HG02798 (cell line): ENCODE data around the gene OCIAD1.
"Not testable (repeated sequence)": the region's sequence is repeated elsewhere in the genome, so short reads cannot be mapped to it uniquely, and the experiment has no call there.

Source experiments
- ATAC-seq: cut with Tn5 transposase; IDR thresholded peaks from one replicate; pipeline ENCODE4 v1.9.1; 2021; ENCODE audit warnings: mild to moderate bottlenecking; ENCODE audit not compliant: unreplicated experiment, poor library complexity

OCIAD1 gene

GRCh38 chr4:48816297-48816696, 14.6 kb upstream of the OCIAD1 start:
- ATAC-seq, result not testable (repeated sequence)

- ATAC-seq, result no peak
Observed at GRCh38 chr4:48816971-48817370, 13.9 kb upstream of the OCIAD1 start.

GRCh38 chr4:48821431-48821830, 9.5 kb upstream of the OCIAD1 start:
- not testable (repeated sequence) for ATAC-seq

GRCh38 chr4:48827622-48828021, 3.3 kb upstream of the OCIAD1 start:
- no peak for ATAC-seq

- ATAC-seq, result no peak
Observed at GRCh38 chr4:48831532-48832030, 693 bp downstream of the OCIAD1 start.

- no peak for ATAC-seq
Observed at GRCh38 chr4:48832571-48832970, 1.7 kb downstream of the OCIAD1 start.

GRCh38 chr4:48836658-48837057, 5.8 kb downstream of the OCIAD1 start:
- no peak for ATAC-seq

- no peak for ATAC-seq
Observed at GRCh38 chr4:48841045-48841827, 10.3 kb downstream of the OCIAD1 start.

- ATAC-seq, result no peak
Observed at GRCh38 chr4:48844843-48845242, 14.0 kb downstream of the OCIAD1 start.

GRCh38 chr4:48848799-48849198, 17.9 kb downstream of the OCIAD1 start:
- not testable (repeated sequence) for ATAC-seq

GRCh38 chr4:48851651-48852050, 20.8 kb downstream of the OCIAD1 start:
- ATAC-seq, result no peak

GRCh38 chr4:48853604-48854394, 22.9 kb downstream of the OCIAD1 start:
- ATAC-seq, result no peak

GRCh38 chr4:48854395-48854683, 23.5 kb downstream of the OCIAD1 start:
- no peak for ATAC-seq

GRCh38 chr4:48854982-48855381, 24.1 kb downstream of the OCIAD1 start:
- ATAC-seq, result no peak

- ATAC-seq, result no peak
Observed at GRCh38 chr4:48858130-48858529, 27.2 kb downstream of the OCIAD1 start.

- ATAC-seq, result no peak
Observed at GRCh38 chr4:48862038-48862437, 31.1 kb downstream of the OCIAD1 start.

- ATAC-seq, result no peak
Observed at GRCh38 chr4:48862661-48863060, 31.8 kb downstream of the OCIAD1 start.

GRCh38 chr4:48863728-48864127, 32.8 kb downstream of the OCIAD1 start:
- ATAC-seq, result no peak

- not testable (repeated sequence) for ATAC-seq
Observed at GRCh38 chr4:48864696-48865095, 33.8 kb downstream of the OCIAD1 start.

- no peak for ATAC-seq
Observed at GRCh38 chr4:48877827-48878535, 47.1 kb downstream of the OCIAD1 start.
